DND-41 (cell line): ENCODE measurements around the gene OPCML.

Experiments
- ATAC-seq: fragments of 200-7000 bp; cut with Tn5 transposase; 3 replicates; pipeline ENCODE4 v1.9.1; 2021; ENCODE audit warnings: low read depth; ENCODE audit not compliant: insufficient read depth
- DNase-seq: peaks from one replicate; pipeline ENCODE4 v3.0.0-alpha.2; 2020
- H2AFZ ChIP-seq: 2 replicates; pipeline ENCODE4 v1.6.0; 2012; ENCODE audit warnings: low read depth, low read length
- H3K27ac ChIP-seq: 2 replicates; pipeline ENCODE4 v1.5.1; 2012; ENCODE audit warnings: low read length, inconsistent platforms
- H3K27me3 ChIP-seq: fragments of 200-600 bp; sonication (generic); 2 replicates; pipeline ENCODE4 v1.6.0; 2012; ENCODE audit warnings: low read length, mild to moderate bottlenecking, inconsistent platforms; ENCODE audit not compliant: insufficient read depth, poor library complexity
- H3K36me3 ChIP-seq: 2 replicates; pipeline ENCODE4 v1.5.1; 2012; ENCODE audit warnings: low read length, inconsistent platforms; ENCODE audit not compliant: insufficient read depth
- H3K4me1 ChIP-seq: 2 replicates; pipeline ENCODE4 v1.5.1; 2012; ENCODE audit warnings: mild to moderate bottlenecking, low read length; ENCODE audit not compliant: insufficient read depth
- H3K4me2 ChIP-seq: 2 replicates; pipeline ENCODE4 v1.6.0; 2012; ENCODE audit warnings: mild to moderate bottlenecking, moderate library complexity, low read length, inconsistent platforms; ENCODE audit not compliant: insufficient read depth
- H3K4me3 ChIP-seq, 2 experiments: fragments of 200-600 bp in 1 of 2; shearing (Covaris generic) in 1 of 2; 2 replicates each; pipeline ENCODE4 v1.5.1; 2012 to 2016; ENCODE audit warnings: inconsistent platforms in 2 of 2, low read length in 2 of 2, mild to moderate bottlenecking in 2 of 2, low read depth in 1 of 2, moderate library complexity in 1 of 2
- H3K79me2 ChIP-seq: 2 replicates; pipeline ENCODE4 v1.6.0; 2012; ENCODE audit warnings: low read length, inconsistent platforms; ENCODE audit not compliant: insufficient read depth
- H3K9ac ChIP-seq: 2 replicates; pipeline ENCODE4 v1.6.0; 2012; ENCODE audit warnings: low read depth, mild to moderate bottlenecking, inconsistent platforms, low read length, moderate library complexity
- H3K9me3 ChIP-seq: 2 replicates; pipeline ENCODE4 v1.5.1; 2012; ENCODE audit warnings: low read length, moderate library complexity, mild to moderate bottlenecking, inconsistent platforms; ENCODE audit not compliant: insufficient read depth, severe bottlenecking
- H4K20me1 ChIP-seq: 2 replicates; pipeline ENCODE4 v1.6.0; 2012; ENCODE audit warnings: low read length; ENCODE audit not compliant: insufficient read depth
- CTCF ChIP-seq: IDR thresholded peaks from 2 replicates; pipeline ENCODE4 v1.5.1; 2012; ENCODE audit warnings: borderline replicate concordance, low read length, moderate library complexity, mild to moderate bottlenecking; ENCODE audit not compliant: poor library complexity, severe bottlenecking; ENCODE audit errors: extremely low read depth
- EZH2 ChIP-seq: IDR thresholded peaks from 3 replicates; pipeline ENCODE4 v1.6.1; 2012; ENCODE audit warnings: borderline replicate concordance, low read depth, mild to moderate bottlenecking, moderate library complexity, low read length, inconsistent platforms; ENCODE audit not compliant: severe bottlenecking

OPCML gene

GRCh38 chr11:133029107-133029506, 503.2 kb downstream of the OPCML start:
- H4K20me1 ChIP-seq: no peaks in the 10 kb centered on the region
- no peaks in the 10 kb centered on the region for H3K36me3 ChIP-seq
- peaks cover 7% of the 10 kb centered on the region for H3K27me3 ChIP-seq
- no peak overlapping the region for H3K9ac ChIP-seq
- no peaks in the 10 kb centered on the region for H3K4me1 ChIP-seq
- H3K27ac ChIP-seq: no peak overlapping the region
- H3K4me2 ChIP-seq: no peak overlapping the region
- no peaks in the 10 kb centered on the region for H3K9me3 ChIP-seq
- no peak overlapping the region for H2AFZ ChIP-seq
- no peak for ATAC-seq
- DNase-seq: no peak
- H3K4me3 ChIP-seq: no peak overlapping the region
- no peaks in the 10 kb centered on the region for H3K79me2 ChIP-seq
- TF ChIP-seq EZH2 (no peak), CTCF (no peak)

GRCh38 chr11:133026952-133027351, 505.3 kb downstream of the OPCML start:
- H3K9ac ChIP-seq: no peak overlapping the region
- H3K4me1 ChIP-seq: no peaks in the 10 kb centered on the region
- no peaks in the 10 kb centered on the region for H3K79me2 ChIP-seq
- DNase-seq (no peak), ATAC-seq (no peak)
- H4K20me1 ChIP-seq: no peaks in the 10 kb centered on the region
- no peaks in the 10 kb centered on the region for H3K9me3 ChIP-seq
- peaks cover 7% of the 10 kb centered on the region for H3K27me3 ChIP-seq
- no peaks in the 10 kb centered on the region for H3K36me3 ChIP-seq
- TF ChIP-seq CTCF: no peak
- TF ChIP-seq EZH2: no peak
- H3K27ac ChIP-seq: no peak overlapping the region
- H2AFZ ChIP-seq: no peak overlapping the region
- H3K4me2 ChIP-seq: no peak overlapping the region
- H3K4me3 ChIP-seq: no peak overlapping the region

- no peak overlapping the region for H3K4me3 ChIP-seq
- no peak for DNase-seq
- H3K9me3 ChIP-seq: no peaks in the 10 kb centered on the region
- no peaks in the 10 kb centered on the region for H4K20me1 ChIP-seq
- no peak overlapping the region for H3K4me2 ChIP-seq
- no peaks in the 10 kb centered on the region for H3K79me2 ChIP-seq
- TF ChIP-seq CTCF (no peak), EZH2 (no peak)
- no peak for ATAC-seq
- H3K27me3 ChIP-seq: peaks cover 7% of the 10 kb centered on the region
- H3K27ac ChIP-seq: no peak overlapping the region
- no peaks in the 10 kb centered on the region for H3K36me3 ChIP-seq
- no peaks in the 10 kb centered on the region for H3K4me1 ChIP-seq
- no peak overlapping the region for H3K9ac ChIP-seq
- H2AFZ ChIP-seq: no peak overlapping the region
Observed at GRCh38 chr11:133024301-133024700, 508.0 kb downstream of the OPCML start.

DNA sequence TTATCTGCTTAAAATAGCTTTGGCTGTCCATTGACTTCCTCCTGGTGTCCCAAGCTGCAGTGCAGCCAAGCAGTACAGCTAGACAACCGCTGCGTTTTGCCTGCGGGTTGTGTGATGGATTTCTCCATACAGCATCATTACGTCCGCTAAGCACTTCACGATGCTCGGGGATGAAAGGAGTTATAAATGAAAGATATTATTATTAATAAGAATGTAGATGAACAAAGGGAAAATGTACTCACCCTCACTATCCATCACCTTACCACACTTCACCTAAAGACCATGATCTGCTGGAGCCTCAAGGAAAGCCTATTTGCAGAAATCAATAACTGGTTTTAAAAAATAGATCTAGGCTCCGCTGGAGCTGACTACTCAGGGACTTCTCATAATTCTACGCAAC, 509.1 kb downstream of the OPCML start:
- no peak for ATAC-seq

More for the DNA sequence above, 509.1 kb downstream of the OPCML start:
- Histone ChIP-seq H3K79me2 (no peaks in the 10 kb centered on the region), H3K4me1 (no peaks in the 10 kb centered on the region), H3K9ac (no peak overlapping the region), H3K27me3 (peaks cover 7% of the 10 kb centered on the region), H3K9me3 (no peaks in the 10 kb centered on the region), H4K20me1 (no peaks in the 10 kb centered on the region), H3K36me3 (no peaks in the 10 kb centered on the region), H3K27ac (no peak overlapping the region), H2AFZ (no peak overlapping the region), H3K4me3 (no peak overlapping the region), H3K4me2 (no peak overlapping the region)
- DNase-seq: no peak
- no peak for TF ChIP-seq EZH2
- TF ChIP-seq CTCF: no peak
